ENCODE data around the gene MLLT6. TPM values are rescaled to one million over a fixed set of nuclear protein-coding genes. Genes with fewer than 3 reads are reported as not detected.
A peak's percentile ranks its signal among the peaks of the same experiment; 100 is the strongest.

Gene MLLT6
- total and polyA plus RNA-seq, 12 donors, result 17.3 to 104 (median 67.5) TPM

- Histone ChIP-seq H3K27me3 (no peaks in the 10 kb centered on the region), H3K27ac (no peak overlapping the region), H3K4me1 (peaks cover 0 to 20% (median 11%) of the 10 kb centered on the region in 9 donors), H3K9me3 (no peaks in the 10 kb centered on the region), H3K36me3 (peaks cover 5 to 100% (median 73%) of the 10 kb centered on the region in 9 donors), H3K4me3 (no peak overlapping the region)
- DNase-seq (no peak), ATAC-seq (no peak)
- TF ChIP-seq CTCF (IDR thresholded peaks at IDR 0.05), result no peak
- intact Hi-C loops (cut with DNase I), result no loop called here
- 94% methylated on average over 18 of the region's 18 CpGs for whole genome bisulfite sequencing, 2 donors
Observed at GRCh38 chr17:38716368-38717005, 11.4 kb downstream of the MLLT6 start.

- no peak for ATAC-seq
- no peaks in the 10 kb centered on the region for H3K27me3 ChIP-seq
Observed at GRCh38 chr17:38717139-38717745, 12.2 kb downstream of the MLLT6 start.

DNA sequence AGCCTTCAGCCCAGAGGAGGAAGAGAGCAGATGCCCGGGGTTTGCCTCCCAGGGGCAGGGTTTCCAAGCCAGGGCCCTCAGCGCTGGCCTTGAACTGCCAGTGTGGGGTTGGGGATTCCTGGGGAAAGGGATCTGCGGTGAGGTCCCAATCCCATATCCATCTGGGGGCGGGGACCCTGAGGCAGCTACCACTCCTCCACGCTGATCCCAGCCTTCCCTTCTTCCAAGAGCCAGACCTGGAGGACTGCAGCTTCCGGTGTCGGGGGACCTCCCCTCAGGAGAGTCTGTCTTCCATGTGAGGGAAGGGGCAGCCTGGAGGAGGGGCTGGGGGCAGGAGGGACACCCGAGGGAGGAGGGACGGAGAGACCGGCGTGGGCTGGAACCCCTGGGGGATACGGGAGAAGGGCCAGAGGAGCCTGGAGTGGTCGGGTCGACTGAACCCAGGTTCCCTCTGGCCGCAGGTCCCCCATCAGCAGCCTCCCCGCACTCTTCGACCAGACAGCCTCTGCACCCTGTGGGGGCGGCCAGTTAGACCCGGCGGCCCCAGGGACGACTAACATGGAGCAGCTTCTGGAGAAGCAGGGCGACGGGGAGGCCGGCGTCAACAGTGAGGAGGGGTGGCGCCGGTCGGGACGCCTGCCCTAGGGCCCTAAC lies 14.3 kb downstream of the MLLT6 start:
- DNase-seq, result no peak
- Histone ChIP-seq H3K4me3 (no peak overlapping the region), H3K9me3 (no peaks in the 10 kb centered on the region), H3K27ac (no peak overlapping the region), H3K27me3 (no peaks in the 10 kb centered on the region), H3K4me1 (peaks cover 0 to 17% (median 9%) of the 10 kb centered on the region in 9 donors), H3K36me3 (peaks cover 4 to 100% (median 69%) of the 10 kb centered on the region in 9 donors)
- intact Hi-C loops (cut with DNase I), result no loop called here
- 82 to 85% methylated on average over 29 of the region's 29 CpGs for WGBS, 2 donors
- TF ChIP-seq CTCF (IDR thresholded peaks at IDR 0.05), result no peak
- peak in 1 of 8 donors; percentile 10 for ATAC-seq

More at GRCh38 chr17:38717139-38717745, 12.2 kb downstream of the MLLT6 start:
- H3K27ac ChIP-seq, result no peak overlapping the region
- H3K36me3 ChIP-seq, result peaks cover 5 to 100% (median 72%) of the 10 kb centered on the region in 9 donors
- H3K4me1 ChIP-seq, result peaks cover 0 to 20% (median 7%) of the 10 kb centered on the region in 9 donors
- WGBS, 2 donors, result 82 to 87% methylated on average over 12 of the region's 12 CpGs
- H3K9me3 ChIP-seq, result no peaks in the 10 kb centered on the region
- TF ChIP-seq CTCF (IDR thresholded peaks at IDR 0.05), result no peak
- DNase-seq, result no peak
- intact Hi-C loops (cut with DNase I), result no loop called here
- no peak overlapping the region for H3K4me3 ChIP-seq

DNA sequence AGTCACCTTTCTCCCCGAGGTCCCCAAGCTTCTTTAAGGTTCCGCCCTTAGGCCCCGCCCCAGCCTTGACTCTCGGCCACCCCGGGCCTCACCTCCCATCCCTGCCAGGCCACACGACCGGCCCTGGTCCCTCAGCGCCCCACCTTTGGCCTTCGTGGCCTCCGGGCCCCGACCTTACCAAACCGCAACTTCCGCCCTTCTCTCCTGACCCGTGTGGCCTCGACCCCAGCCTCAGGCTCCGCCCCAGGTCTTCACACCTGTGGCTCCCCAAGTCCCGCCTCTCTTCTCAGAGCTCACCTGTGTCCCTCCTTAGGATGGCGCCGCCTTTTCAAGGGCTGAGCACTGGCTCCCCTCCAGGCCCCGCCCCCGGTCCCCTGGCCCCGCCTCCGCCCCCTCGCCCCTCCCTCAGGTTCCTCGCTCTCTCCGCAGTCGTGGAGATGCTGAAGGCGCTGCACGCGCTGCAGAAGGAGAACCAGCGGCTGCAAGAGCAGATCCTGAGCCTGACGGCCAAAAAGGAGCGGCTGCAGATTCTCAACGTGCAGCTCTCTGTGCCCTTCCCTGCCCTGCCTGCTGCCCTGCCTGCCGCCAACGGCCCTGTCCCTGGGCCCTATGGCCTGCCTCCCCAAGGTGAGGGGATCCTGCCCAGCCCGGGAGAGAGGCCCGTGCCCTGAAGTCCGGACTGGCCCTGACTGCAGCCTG lies 15.0 kb downstream of the MLLT6 start:
- DNase-seq (no peak), ATAC-seq (peak in 3 of 8 donors; percentile 2 to 23 (median 23))
- Histone ChIP-seq H3K4me1 (peaks cover 0 to 24% (median 15%) of the 10 kb centered on the region in 9 donors), H3K27ac (no peak overlapping the region), H3K36me3 (peaks cover 4 to 100% (median 69%) of the 10 kb centered on the region in 9 donors), H3K27me3 (no peaks in the 10 kb centered on the region), H3K4me3 (no peak overlapping the region), H3K9me3 (no peaks in the 10 kb centered on the region)
- WGBS, 2 donors, result 78 to 79% methylated on average over 38 to 39 of the region's 39 CpGs
- no peak for TF ChIP-seq CTCF (IDR thresholded peaks at IDR 0.05)
- intact Hi-C loops (cut with DNase I), result no loop called here

All from heart right ventricle (tissue), 16 donors.